ENCODE measurements around the gene KCNB1.

Gene KCNB1

DNA sequence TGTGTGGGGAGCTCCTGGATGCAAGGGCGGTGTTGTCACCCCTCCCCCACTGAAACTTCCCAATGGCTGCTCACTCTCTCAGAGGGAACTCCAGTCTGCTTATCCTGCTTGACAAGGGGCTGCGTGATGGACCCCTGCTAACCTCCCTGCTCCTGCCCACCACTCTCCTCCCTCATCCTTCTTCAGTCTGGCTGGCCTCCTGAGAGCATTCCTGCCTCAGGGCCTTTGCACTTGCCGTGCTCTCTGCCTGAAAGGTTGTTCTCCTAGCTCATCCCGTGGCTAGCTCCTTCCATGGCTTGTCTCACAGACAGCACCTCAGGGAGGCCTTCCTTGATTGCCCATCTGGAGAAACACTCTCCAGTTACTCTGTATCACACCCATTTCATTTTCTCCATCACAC, 130.7 kb downstream of the KCNB1 start:
- no peak for DNase-seq (ENCODE audit: low read depth)

DNA sequence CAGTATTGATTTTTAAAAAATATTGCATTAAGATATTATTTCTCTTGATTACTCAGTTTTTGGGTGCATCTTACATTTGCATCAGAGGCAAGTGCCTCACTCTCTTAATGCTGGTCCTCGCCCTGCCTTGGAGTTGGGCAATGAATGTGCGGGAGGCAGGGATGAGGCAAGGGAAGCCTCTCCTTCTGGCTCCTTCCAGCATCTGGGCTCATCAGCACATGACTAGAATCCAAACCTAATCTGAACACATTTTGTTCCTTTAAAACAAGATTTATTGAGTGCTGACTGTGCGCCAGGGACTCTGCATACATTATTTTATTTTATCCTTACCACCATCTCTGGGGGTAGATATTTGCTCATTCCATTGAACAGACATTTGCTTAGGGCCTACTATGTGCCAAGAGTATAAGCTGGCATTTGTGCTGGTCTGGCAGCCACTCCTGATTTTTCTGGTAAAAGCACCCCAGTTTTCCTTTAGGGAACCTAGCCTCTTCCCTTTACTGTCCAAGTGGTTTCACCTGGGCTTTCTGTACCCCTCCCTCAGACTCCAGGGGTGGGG, 132.7 kb downstream of the KCNB1 start:
- DNase-seq (ENCODE audit: low read depth): no peak

DNA sequence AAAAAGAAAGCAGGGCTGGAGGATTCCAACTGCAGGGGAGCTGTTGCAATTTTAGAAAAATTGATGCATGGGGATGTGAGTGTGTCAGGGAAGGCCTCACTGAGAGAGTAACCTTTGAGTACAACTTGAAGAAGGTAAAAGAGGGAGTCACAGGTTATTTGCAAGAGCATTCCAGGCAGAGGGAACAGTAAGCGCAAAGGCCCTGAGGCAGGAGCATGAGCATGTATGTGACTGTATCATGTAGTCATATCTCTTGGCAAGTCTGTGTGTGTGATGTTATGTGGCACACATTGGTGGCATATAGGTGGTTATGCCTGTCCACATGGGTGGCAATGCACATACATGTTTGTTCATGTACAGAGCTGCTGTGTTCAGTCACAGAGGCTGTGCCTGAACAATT, 133.4 kb downstream of the KCNB1 start:
- no peak for DNase-seq (ENCODE audit: low read depth)

DNA sequence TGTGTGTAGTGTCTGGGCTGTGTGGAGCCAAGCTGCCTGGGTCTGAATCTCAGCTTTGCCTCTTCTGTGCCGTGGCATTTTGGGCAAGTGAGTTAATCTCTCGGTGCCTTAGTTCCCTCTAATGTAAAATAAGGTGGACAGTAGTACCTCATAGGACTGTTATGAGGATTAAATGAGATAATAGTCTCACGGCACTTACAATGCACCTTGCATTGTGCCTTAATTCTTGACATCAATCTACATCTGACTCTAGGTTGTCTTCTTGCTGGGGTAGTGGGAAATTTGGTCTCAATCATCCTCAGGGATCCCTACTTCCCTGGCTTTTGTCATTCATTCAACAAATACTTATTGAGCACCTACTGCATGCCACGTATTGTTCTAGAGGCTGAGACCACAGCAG, 133.9 kb downstream of the KCNB1 start:
- DNase-seq (ENCODE audit: low read depth): no peak

DNA sequence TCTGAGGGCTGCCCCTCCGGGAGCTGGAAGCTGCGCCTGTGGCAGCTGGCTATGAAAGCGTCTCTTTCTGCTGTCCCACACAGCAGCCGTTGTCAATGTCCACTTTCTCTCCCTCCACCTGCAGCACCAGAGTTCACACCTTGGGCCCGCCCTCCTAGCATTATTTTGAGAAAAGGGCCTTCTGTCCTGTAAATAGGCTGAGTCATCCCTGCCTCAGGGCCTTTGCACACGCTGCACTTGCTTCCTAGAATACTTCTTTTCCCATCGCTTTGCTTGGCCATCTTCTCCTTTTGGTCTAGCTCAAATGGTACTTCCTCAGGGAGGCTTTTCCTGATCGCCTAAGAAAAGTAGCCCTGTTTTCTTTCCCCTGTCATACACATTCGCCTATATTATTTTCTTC, 135.3 kb downstream of the KCNB1 start:
- DNase-seq (ENCODE audit: low read depth): no peak

DNA sequence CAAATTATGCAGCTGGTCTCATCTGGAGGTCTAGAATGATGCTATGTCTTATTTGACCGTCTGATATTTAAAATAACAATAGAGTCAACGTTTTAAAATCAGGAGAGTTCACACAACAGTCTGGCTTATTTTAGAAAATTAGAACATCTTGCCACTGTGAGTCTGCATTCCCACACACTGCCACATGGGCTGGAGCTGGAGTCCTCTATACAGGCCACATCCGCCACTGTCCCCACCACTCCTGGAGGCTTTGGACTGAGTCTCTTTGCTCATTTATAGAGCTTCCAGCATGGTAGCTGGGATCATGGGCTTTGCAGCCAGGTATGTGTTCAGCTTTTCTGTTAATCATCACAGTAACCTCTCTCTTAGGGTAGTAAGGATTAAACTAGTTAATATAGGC, 135.8 kb downstream of the KCNB1 start:
- DNase-seq (ENCODE audit: low read depth): no peak

DNA sequence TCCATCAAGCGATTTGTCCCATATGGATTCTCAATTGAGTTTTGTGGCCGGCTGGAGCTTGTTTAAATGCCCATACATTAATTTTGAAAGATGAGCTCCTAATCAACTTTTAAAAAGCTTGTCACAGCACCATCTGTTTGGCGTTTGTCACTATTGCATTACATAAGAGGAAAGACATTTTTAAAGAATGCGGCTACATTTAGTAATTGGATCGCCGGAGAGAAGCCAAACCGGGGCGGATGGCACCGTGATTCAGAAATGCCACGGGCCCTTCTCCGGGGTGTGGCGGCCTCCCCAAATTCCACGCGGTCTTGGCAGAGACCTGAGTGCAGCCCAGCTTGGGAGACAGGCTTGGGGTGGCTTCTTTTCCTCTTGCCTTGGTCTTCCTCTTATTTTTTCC, 136.9 kb downstream of the KCNB1 start:
- no peak for DNase-seq (ENCODE audit: low read depth)

DNA sequence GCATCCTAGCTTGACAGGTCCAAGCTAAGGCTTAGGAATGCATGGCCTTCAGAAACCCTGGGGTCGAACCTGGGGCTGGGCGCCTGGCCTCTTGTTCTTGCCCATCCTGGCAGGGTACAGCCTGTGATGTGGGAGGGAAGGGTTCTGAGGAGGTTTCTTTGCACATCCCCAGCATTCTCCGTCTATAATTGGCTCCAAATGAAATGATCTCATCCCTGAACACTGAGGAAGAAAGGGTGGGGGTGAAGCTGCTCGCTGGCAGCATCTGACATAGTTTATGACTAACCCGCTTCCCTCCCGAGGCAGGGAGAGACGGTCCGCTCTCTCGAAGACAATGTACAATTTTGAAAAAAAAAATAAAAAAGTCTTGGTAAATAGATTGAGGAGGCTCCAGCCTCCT, 137.5 kb downstream of the KCNB1 start:
- DNase-seq (ENCODE audit: low read depth): no peak

DNA sequence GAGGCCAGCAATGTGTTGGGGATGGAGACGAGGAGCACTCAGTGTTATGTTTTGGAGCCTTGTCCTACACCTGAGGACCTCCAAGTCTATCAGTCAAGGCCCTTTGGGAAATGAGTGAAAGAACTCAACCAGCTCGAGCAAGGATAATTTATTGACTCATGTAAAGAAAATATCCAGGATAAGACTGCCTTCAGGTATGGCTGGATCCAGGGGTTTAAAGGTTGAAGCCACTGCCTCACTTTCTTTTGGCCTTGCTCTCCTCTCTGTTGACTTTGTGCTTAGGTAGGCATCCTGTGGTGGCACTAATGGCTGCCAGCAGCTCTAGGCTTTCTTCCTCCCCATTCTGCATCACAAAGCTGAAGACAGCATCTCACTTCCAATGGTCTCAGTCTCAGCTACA, 138.3 kb downstream of the KCNB1 start:
- no peak for DNase-seq (ENCODE audit: low read depth)

DNA sequence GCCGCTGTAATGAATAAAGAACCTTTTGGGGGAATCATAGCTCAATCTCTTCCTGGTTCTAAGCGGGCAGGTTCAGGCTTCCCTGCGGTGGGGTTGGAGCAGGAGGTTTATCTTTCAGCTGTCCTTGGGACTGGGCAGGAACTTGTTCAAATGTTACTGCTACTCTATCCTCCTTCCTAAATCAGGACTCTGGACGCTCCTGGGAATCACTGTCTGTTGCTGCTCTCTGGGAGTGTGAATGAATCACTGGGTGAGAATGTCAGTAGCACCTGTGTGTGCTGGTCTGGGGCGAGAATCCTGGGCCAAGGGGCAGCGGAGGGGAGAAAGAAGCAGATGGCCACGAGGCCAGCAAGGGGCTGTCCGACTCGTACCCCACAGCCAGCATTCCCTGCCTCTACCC, 139.2 kb downstream of the KCNB1 start:
- no peak for DNase-seq (ENCODE audit: low read depth)

DNA sequence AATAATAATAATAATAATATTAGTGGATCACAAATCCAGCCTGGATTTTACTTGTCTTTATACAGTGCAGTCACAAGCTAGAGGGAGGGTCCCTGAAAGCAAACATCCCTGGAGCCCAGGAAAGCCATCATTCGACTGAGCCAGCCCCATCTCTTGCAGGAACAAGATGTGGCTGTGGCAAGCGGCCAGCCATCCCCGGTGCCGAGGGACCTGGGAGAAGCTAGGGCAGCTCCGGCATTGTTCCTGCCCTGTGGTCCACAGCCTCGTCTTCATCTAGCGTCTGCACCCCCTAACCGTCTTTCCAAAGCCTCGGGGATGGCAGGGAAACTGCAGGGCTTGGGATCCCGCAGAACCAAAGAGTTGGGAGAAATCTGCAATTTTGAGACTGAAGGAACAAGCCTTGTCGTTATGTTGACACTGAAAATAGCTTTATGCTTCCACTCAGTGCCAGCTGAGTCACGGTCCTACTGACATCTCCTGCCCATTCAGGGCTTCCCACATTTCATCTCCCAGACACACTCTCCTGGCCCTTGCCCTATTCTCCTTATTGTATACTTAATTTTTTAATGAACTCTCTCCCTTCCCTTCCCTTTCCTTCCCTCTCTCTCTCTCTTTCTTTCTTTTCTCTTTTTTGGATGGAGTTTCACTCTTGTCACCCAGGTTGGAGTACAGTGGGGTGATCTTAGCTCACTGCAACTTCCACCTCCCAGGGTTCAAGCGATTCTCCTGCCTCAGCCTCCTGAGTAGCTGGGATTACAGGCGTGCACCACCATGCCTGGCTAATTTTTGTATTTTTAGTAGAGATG, 142.1 kb downstream of the KCNB1 start:
- no peak for DNase-seq (ENCODE audit: low read depth)

DNA sequence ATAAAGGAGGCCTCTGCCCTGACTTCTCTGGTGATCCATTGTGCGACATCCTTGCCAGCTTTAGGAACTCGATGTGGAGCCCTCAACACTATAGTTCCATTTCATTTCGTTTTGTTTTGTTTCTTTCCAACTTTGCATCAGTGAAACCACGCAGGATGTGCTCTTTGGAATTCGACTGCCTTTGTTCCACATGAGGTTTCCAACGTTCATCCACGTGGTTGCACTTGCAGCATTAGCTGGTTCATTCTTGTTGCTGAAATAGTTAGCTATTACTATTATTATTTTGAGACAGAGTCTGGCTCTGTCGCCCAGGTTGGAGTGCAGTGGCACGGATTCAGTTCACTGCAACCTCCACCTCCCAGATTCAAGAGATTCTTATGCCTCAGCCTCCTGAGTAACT, 143.3 kb downstream of the KCNB1 start:
- DNase-seq (ENCODE audit: low read depth): no peak

DNA sequence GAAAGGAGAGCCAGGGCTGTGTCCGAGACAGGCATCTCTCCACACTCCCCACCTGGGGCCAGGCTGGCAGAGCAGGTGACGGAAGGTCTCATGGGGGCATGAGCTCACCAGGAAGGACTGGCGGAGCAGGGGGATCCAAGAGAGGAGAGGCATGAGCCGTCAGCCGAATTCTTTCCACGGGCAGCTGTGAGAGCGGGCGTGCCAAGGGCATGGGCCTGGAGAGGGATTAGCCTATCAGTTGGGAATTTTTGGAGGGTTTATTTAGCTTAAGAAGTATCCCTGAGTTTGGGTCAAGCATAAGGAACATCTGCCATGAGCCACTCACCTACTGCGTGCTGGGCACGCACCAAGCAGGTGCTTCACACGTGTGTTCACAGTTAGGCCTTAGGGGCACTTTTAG, 144.4 kb downstream of the KCNB1 start:
- DNase-seq (ENCODE audit: low read depth): no peak

DNA sequence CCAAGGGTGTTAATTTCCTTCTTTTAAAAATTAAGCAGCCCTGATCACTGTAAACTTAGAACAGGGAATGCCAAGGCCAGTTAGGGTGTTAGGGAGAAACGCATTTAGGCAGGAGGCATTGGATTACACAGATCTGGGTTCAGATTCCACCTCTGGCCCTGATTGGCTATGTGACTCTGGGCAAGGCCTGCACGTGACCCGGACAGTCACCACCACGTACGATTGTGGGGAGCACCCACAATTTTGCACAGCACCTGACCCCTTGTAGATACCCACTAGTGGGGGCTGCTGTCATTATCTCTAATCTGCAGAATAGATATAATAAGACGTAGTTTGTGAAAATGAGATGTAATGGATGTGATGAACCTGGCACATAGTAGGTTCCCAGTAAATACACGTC, 145.1 kb downstream of the KCNB1 start:
- DNase-seq (ENCODE audit: low read depth): no peak

DNA sequence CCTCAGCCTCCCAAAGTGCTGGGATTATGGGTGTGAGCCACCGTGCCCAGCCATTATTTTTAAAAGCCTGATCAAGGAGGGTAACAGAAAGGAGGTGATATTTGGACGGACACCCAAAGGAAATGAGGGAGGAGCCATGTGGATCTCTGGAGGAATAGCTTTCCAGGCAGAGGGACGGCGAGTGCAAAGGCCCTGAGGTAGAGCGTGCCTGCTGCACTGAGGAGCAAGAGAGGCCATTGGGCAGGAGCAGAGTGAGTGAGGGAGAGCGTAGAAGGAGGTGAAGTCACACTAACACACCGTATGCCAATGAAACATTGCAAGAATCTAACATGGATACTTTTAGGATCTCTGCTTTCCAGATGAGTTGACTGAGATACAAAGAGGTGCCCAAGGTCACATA, 145.7 kb downstream of the KCNB1 start:
- no peak for DNase-seq (ENCODE audit: low read depth)

DNA sequence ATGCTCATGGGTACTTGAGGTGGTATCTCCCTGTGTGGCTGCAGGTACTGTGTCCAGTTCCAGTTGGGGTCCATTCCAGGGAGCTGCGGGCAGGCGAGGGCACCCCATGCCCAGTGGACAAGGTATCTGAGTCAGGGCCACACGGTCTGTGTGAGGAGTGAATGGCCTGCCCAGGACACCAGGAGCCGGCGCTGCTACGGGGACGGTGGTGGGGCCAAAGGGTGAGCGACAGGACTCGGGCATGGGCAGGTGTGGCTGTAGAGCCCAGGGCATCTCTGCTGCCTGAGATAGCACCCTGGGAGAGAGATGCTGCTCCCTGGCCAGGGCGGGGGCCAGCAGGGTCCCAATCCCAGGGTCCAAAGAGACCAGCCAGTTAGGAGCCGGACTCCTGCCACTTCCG, 147.0 kb downstream of the KCNB1 start:
- no peak for DNase-seq (ENCODE audit: low read depth)

DNA sequence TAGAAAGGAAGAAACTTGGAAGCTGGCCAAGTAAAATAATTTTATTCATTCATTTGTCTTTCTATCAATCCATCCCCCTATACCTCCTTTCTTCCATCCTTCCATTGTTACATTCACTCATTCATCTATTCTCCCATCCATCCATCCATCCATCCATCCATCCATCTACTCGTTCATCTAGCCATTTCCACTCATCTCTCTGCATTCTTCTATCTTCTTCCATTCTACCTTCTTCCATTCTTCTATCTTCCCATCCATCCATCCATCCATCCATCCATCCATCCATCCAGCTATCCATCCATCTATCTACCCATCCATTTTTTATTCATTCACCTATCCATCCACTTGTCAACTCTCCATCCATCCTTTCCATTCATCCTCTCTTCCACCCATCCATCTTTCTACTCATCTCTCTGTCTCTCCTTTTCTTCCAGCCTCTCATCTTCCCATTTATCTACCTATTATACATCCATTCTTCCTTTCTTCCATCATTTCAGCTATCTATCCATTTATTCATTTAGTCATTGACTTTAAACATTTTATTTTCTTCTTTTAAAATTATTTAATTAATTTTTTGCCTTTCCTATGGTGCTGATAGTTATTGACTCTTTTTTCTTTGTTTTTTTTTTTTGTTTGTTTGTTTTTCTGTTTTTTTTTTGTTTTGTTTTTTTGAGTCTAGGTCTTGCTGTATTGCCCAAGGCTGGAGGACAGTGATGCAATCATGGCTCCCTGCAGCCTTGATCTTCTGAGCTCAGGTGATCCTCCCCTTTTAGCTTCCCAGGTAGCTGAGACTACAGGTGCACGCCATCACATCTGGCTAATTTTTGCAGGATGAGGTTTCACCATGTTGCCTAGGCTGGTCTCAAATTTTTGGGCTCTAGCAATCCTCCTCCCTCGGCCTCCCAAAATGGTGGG, 151.5 kb downstream of the KCNB1 start:
- no peak for DNase-seq (ENCODE audit: low read depth)

DNA sequence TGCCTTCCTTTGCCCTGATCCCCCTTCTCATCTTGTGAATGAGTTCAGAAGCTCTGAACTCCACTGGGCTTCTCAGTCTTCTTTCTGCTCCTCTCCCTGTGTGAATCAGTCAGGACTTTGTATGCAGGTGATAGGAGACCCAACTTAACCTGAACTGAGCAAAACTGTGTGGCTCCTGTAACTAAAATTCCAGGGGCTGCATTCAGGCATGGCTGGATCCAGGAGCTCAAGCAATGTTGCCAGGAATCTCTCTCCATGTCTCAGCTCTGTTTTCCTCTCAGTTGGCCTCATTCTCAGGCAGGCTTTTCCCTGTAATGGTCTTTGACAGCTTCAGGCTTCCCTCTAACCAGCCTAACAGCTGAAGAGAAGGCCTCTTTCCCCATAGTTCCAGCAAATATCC, 153.7 kb downstream of the KCNB1 start:
- no peak for DNase-seq (ENCODE audit: low read depth)

DNA sequence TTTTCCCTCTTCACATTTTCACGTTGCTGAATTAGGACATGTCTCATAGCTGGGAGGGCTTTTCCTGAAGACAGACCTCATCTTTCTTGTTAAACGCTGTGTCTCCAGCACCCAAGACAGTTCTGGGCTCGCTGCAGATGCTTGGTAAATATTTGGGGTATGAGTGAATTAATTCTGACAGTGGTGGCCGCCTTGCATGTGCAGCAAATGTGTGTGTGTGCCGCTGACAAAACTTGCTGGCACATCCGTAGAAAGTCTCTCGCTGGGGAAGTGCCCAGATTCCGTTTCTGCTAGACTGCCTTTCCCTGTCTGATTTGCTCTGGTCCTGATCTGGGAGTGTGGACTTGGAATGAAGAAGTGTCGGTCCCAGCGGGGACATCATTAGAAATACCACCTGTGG, 156.4 kb downstream of the KCNB1 start:
- no peak for DNase-seq (ENCODE audit: low read depth)

DNA sequence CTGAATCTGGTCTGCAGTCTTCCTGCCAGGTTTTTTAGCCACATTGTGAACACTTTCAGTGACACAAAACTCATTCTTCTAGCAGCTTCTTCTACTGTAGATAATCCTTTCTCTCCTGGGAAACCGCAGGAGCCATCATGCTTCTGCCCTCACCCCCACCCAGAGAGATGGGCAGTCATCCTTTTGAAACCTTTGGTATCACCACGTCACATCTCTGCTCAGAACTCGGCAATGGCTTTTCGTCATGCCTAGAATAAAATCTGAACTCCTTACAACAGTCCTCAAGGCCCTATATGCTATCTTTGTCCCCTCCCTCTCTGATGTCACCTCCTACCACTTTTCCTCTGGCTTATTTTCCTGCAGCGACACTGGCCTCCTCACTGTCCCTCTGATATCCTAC, 158.2 kb downstream of the KCNB1 start:
- DNase-seq (ENCODE audit: low read depth): no peak

DNA sequence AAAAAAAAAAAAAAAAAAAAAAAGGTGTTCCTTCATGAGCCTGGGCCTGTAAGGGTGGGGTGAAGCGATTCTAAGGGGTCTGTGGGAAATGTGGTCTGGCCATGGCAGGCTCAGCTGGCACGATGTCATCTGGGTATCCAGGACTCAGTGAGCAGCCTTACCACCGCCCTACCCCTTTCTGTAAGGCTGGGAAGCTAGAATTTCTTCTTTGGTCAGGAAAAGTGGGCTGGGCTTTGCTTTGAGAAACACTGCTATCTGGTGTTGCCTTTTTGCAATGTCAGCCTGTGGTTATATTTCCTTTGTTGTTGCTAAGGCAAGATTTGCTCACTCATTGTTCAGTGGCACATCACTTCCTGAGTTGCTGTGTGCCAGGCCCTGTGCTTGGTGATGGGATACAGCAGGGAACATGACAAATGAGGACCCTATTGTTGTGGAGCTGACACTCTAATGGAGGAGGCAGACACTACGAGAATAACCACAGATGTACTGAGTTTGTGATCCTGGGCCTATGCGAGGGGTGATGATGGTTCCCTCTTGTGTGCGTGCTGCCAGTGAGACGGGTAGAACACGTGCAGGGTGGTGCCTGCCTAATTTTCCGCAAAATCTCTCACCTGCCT, 158.7 kb downstream of the KCNB1 start:
- DNase-seq (ENCODE audit: low read depth): no peak

DNA sequence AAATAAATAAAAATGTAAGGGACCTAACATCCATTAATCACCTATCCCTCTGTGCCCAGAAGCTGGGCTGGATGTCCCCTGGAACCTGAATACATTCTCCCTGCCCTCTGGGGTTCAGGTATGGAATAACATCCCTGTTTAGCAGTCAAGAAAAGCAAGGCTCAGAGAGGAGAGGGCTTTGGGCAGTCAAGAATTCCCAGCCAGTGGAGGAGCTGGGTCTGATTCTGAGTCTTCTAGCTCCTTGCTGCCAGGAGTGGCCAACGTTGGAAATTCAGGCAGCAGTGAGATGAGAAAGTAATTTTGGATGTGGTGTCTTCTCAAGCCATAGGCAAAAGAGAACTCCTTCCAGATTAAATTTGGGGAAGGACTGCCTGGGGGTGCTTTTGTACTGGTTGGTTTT, 162.0 kb downstream of the KCNB1 start:
- DNase-seq (ENCODE audit: low read depth): no peak

Measured in activated gamma-delta T cell treated with anti-CD3 and anti-CD28 coated beads, Interleukin-2, amount 50 U/mL, for 16 hours (primary cell).